Measurements from ENCODE around the gene ARHGAP24.

GRCh38 chr4:85445050-85445639 lies 29.8 kb upstream of the ARHGAP24 start:
- no peak for TF ChIP-seq CTCF (IDR thresholded peaks at IDR 0.05; ENCODE audit: extremely low read depth in 1 of 2, insufficient read depth in 1 of 2, low read depth in 1 of 2, low read length in 2 of 2)
- no peak for TF ChIP-seq POLR2A (IDR thresholded peaks at IDR 0.05; ENCODE audit: low read depth, low read length)
- TF ChIP-seq MYC (IDR thresholded peaks at IDR 0.05; ENCODE audit: low read depth, low read length) = no peak

All from endothelial cell of umbilical vein (primary cell).